GM12874 (cell line): Measurements from ENCODE around the gene NPHP1.

Experiments used
- CTCF ChIP-seq: IDR thresholded peaks from 2 replicates; pipeline ENCODE4 v1.5.1; 2011; ENCODE audit warnings: low read depth, mild to moderate bottlenecking, control low read depth, low read length, moderate library complexity; ENCODE audit not compliant: insufficient read depth

The NPHP1 gene

GRCh38 chr2:110131166-110131565 lies 73.6 kb downstream of the NPHP1 start:
- TF ChIP-seq CTCF, result no peak

- TF ChIP-seq CTCF, result no peak
Measured at GRCh38 chr2:110130757-110131156, 74.1 kb downstream of the NPHP1 start.

GRCh38 chr2:110126906-110127305 lies 77.9 kb downstream of the NPHP1 start:
- TF ChIP-seq CTCF, result no peak

- no peak for TF ChIP-seq CTCF
Measured at GRCh38 chr2:110126086-110126773, 78.6 kb downstream of the NPHP1 start.

GRCh38 chr2:110124939-110125691 lies 79.7 kb downstream of the NPHP1 start:
- TF ChIP-seq CTCF, result no peak

GRCh38 chr2:110124038-110124825 lies 80.6 kb downstream of the NPHP1 start:
- TF ChIP-seq CTCF, result no peak

- TF ChIP-seq CTCF, result no peak
Measured at GRCh38 chr2:110121592-110121991, 83.2 kb downstream of the NPHP1 start.
